ENCODE results near the gene TBC1D24. TPM values are rescaled to one million over a fixed set of nuclear protein-coding genes. Genes with fewer than 3 reads are reported as not detected.

TBC1D24 gene
- total and polyA plus RNA-seq, 9 of the 15 experiments (the other 6 are each of a cell fraction or from before 2014, with no cell fraction given) = 1.7 to 22.6 (median 7.2) TPM

DNA sequence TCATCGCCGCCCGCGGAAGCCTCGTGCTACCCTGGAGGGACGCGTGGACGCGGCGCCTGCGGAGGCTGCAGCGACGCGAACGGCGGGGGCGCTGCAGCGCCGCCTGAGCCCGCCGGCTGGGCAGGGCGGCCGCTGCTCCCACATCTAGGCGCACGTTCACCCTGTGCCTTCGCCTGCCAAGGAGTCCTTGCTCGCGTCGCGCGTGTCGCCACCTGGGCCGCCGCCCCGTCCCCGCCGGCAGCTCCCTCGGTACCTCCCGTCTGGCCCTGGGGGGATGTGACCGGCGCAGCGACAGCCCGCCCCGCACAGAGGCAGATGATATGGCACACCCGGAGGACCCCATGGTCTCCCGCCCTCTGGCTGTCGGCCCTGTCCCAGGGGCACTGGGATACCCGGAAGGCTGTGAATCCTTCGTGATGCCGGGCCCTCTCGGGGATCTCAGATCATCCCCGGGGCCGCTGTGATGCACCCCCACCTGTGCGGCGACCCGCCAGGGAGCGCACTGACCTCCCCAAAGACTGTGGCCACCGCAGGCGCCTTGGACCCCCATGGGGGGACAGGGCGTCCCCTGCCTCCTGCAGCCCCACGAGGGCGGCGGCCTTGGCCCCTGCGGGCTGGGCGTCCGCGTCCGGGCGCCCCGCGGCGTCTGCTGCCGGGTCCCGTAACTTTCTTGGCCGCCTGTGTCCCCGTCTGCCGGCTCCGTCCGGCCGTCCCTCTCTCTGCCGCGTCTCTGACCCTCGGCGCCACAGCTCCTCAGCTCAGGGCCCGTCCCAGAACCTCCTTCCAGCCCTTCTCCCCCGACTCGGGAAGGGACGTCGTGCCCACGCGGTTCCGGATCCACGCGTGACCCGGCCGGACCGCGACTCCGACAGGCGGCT lies 689 bp upstream of the TBC1D24 start (continued):
- TF ChIP-seq SIN3A (IDR thresholded peaks at IDR 0.05; ENCODE audit: borderline replicate concordance in 2 of 2, control insufficient read depth in 1 of 2, low read depth in 2 of 2, low read length in 2 of 2) = peak; percentile 32 to 66; a peak in 1 of 4 replicates
- TF ChIP-seq ZNF436 (CRISPR knock-in tag; IDR thresholded peaks at IDR 0.05) = no peak
- no peak; the same call in 1 of the 2 replicates for TF ChIP-seq NR3C1 (CRISPR knock-in tag; IDR thresholded peaks at IDR 0.05)
- no peak for TF ChIP-seq JUN (IDR thresholded peaks at IDR 0.05; ENCODE audit: borderline replicate concordance, low read depth, low read length)
- peak; percentile 61; the same call in 1 of the 2 replicates for TF ChIP-seq JUN (CRISPR knock-in tag; IDR thresholded peaks at IDR 0.05; ENCODE audit: borderline replicate concordance)
- no peak for TF ChIP-seq SP2 (IDR thresholded peaks at IDR 0.05; ENCODE audit: extremely low read depth, low read depth, low read length, poor library complexity, severe bottlenecking)
- no peak for TF ChIP-seq RFX5 (IDR thresholded peaks at IDR 0.05; ENCODE audit: low read depth, low read length)
- no peak for TF ChIP-seq SIRT6 (IDR thresholded peaks at IDR 0.05; ENCODE audit: low read depth, low read length)
- TF ChIP-seq, protein P1, sequence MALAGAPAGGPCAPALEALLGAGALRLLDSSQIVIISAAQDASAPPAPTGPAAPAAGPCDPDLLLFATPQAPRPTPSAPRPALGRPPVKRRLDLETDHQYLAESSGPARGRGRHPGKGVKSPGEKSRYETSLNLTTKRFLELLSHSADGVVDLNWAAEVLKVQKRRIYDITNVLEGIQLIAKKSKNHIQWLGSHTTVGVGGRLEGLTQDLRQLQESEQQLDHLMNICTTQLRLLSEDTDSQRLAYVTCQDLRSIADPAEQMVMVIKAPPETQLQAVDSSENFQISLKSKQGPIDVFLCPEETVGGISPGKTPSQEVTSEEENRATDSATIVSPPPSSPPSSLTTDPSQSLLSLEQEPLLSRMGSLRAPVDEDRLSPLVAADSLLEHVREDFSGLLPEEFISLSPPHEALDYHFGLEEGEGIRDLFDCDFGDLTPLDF (CRISPR knock-in tag; IDR thresholded peaks at IDR 0.05) = no peak
- TF ChIP-seq HNRNPH1 (optimal IDR thresholded peaks at IDR 0.05; ENCODE audit: low read depth, low read length) = no peak
- TF ChIP-seq RBM25 (IDR thresholded peaks at IDR 0.05; ENCODE audit: low read depth, low read length, severe bottlenecking) = no peak
- no peak for TF ChIP-seq SIN3B (IDR thresholded peaks at IDR 0.05; ENCODE audit: low read depth)
- TF ChIP-seq, protein P2, sequence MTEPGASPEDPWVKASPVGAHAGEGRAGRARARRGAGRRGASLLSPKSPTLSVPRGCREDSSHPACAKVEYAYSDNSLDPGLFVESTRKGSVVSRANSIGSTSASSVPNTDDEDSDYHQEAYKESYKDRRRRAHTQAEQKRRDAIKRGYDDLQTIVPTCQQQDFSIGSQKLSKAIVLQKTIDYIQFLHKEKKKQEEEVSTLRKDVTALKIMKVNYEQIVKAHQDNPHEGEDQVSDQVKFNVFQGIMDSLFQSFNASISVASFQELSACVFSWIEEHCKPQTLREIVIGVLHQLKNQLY (CRISPR knock-in tag; conservative IDR thresholded peaks at IDR 0.05) = no peak
- 0 out of 2 replicates have a peak, but pooled peaks have one; percentile 26 for TF ChIP-seq ZNF212 (CRISPR knock-in tag; IDR thresholded peaks at IDR 0.05)
- peak; percentile 94 for TF ChIP-seq ZSCAN29 (IDR thresholded peaks at IDR 0.05)
- TF ChIP-seq ZNF707 (CRISPR knock-in tag; conservative IDR thresholded peaks at IDR 0.05) = no peak
- TF ChIP-seq, protein P3, sequence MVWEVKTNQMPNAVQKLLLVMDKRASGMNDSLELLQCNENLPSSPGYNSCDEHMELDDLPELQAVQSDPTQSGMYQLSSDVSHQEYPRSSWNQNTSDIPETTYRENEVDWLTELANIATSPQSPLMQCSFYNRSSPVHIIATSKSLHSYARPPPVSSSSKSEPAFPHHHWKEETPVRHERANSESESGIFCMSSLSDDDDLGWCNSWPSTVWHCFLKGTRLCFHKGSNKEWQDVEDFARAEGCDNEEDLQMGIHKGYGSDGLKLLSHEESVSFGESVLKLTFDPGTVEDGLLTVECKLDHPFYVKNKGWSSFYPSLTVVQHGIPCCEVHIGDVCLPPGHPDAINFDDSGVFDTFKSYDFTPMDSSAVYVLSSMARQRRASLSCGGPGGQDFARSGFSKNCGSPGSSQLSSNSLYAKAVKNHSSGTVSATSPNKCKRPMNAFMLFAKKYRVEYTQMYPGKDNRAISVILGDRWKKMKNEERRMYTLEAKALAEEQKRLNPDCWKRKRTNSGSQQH (CRISPR knock-in tag; IDR thresholded peaks at IDR 0.05) = no peak
- TF ChIP-seq, protein P4, sequence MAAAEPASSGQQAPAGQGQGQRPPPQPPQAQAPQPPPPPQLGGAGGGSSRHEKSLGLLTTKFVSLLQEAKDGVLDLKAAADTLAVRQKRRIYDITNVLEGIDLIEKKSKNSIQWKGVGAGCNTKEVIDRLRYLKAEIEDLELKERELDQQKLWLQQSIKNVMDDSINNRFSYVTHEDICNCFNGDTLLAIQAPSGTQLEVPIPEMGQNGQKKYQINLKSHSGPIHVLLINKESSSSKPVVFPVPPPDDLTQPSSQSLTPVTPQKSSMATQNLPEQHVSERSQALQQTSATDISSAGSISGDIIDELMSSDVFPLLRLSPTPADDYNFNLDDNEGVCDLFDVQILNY (CRISPR knock-in tag; IDR thresholded peaks at IDR 0.05) = 0 out of 2 replicates have a peak, but pooled peaks have one; percentile 18
- no peak for TF ChIP-seq ZNF586 (CRISPR knock-in tag; conservative IDR thresholded peaks at IDR 0.05)
- peak; percentile 42; the same call in 1 of the 2 replicates for TF ChIP-seq PHF8 (IDR thresholded peaks at IDR 0.05; ENCODE audit: borderline replicate concordance, low read length)
- no peak for TF ChIP-seq RFX1 (IDR thresholded peaks at IDR 0.05)
- 0 out of 2 replicates have a peak, but pooled peaks have one; percentile 17 for TF ChIP-seq NFIC (IDR thresholded peaks at IDR 0.05)
- no peak for TF ChIP-seq MTF1 (CRISPR knock-in tag; IDR thresholded peaks at IDR 0.05; ENCODE audit: borderline replicate concordance)
